DND-41 (cell line): Measurements from ENCODE around the gene LY6G6C.

Experiments used
- EZH2 ChIP-seq: IDR thresholded peaks from 3 replicates; pipeline ENCODE4 v1.6.1; 2012; ENCODE audit warnings: borderline replicate concordance, low read depth, mild to moderate bottlenecking, moderate library complexity, low read length, inconsistent platforms; ENCODE audit not compliant: severe bottlenecking
- TF ChIP-seq, protein P1 (sequence below): IDR thresholded peaks from 2 replicates; pipeline ENCODE4 v1.5.1; 2012; ENCODE audit warnings: borderline replicate concordance, low read length, moderate library complexity, mild to moderate bottlenecking; ENCODE audit not compliant: poor library complexity, severe bottlenecking; ENCODE audit errors: extremely low read depth

DNA sequence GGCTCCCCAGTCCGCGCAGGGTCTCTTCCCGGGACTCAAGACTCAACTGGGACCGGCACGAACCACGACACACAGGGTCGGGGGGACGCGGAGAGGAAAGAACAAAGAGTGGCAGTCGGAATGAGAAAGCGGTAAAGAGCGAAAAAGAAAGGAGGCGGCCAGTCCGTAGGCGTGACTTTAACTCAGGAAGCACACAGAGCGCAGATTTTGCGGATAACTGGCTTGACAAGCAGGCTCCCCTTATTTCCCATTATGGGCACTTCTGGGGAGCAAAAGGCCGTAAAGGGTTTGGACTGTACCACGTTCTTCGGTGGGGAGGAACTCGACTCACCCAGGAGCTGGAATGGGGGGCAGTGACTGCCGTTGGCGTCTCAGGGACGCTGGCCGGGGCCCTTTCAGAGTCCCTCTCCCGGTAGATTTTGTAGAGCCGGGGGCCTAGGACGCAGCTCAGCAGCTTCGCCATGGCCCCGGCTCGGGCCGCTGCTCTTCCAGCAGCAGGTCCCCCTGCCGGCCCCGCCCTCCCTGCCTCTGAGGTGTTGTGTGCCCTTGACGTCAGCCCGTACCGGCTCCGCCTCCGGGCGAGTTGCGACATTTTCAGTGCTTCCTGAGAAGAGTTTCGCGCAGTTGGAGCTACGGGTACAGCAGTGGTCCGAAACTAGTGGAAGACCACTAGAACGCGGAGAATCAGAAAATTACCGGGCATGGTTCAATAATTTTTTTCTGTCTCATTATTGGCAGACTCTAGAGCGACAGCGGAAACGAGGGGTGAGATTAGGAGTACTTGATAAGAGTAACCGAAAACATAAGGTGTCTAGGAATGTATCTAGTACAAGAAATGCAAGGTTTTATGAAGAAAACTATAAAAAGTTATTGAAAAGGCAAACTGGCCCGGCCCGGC lies 18.5 kb downstream of the LY6G6C start, which contains the start of gene ABHD16A:
- no peak for TF ChIP-seq EZH2
- TF ChIP-seq, protein P1, sequence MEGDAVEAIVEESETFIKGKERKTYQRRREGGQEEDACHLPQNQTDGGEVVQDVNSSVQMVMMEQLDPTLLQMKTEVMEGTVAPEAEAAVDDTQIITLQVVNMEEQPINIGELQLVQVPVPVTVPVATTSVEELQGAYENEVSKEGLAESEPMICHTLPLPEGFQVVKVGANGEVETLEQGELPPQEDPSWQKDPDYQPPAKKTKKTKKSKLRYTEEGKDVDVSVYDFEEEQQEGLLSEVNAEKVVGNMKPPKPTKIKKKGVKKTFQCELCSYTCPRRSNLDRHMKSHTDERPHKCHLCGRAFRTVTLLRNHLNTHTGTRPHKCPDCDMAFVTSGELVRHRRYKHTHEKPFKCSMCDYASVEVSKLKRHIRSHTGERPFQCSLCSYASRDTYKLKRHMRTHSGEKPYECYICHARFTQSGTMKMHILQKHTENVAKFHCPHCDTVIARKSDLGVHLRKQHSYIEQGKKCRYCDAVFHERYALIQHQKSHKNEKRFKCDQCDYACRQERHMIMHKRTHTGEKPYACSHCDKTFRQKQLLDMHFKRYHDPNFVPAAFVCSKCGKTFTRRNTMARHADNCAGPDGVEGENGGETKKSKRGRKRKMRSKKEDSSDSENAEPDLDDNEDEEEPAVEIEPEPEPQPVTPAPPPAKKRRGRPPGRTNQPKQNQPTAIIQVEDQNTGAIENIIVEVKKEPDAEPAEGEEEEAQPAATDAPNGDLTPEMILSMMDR, result no peak
